GM18499 (cell line): ENCODE results near the gene AEN.

Source experiments
- ATAC-seq: cut with Tn5 transposase; IDR thresholded peaks from one replicate; pipeline ENCODE4 v1.9.1; 2021; ENCODE audit warnings: moderate number of reproducible peaks; ENCODE audit not compliant: insufficient read depth, unreplicated experiment

AEN gene

GRCh38 chr15:88661761-88662556 is 40.8 kb downstream of the AEN start:
- no peak for ATAC-seq

GRCh38 chr15:88663141-88663621 is 42.0 kb downstream of the AEN start:
- no peak for ATAC-seq

DNA sequence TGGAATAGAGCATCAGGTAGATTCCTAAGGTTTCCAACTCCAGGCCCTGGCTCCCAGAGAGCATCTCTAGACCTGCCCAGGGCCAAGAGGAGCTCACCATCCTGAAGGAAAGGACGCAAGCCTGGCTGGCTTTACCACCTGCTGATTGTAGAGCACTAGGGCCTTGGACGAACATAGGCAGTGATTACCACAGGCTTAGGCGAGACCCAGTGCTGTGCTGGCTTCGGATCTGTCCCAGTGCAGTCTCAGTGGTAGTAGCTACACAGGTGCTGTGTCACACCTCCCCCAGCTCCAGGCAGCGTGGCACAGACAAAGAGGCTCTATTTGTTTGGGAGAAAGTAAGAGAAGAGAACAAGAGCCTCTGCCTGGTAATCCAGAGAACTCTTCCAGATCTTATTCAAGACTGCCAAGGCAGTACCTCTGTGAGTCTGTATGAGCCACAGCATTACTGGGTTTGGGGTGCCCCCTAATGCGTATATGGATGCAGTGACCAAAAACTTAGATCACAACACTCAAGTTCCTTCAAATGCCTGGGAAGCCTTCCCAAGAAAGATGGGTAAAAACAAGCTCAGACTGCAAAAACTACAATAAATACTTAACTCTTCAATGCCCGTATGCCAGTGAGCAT is 43.1 kb downstream of the AEN start:
- ATAC-seq: no peak

- ATAC-seq: no peak
These were observed 53.5 kb downstream of the AEN start for GRCh38 chr15:88674661-88675060.

- ATAC-seq: no peak
These were observed 57.6 kb downstream of the AEN start for GRCh38 chr15:88678755-88679154.

DNA sequence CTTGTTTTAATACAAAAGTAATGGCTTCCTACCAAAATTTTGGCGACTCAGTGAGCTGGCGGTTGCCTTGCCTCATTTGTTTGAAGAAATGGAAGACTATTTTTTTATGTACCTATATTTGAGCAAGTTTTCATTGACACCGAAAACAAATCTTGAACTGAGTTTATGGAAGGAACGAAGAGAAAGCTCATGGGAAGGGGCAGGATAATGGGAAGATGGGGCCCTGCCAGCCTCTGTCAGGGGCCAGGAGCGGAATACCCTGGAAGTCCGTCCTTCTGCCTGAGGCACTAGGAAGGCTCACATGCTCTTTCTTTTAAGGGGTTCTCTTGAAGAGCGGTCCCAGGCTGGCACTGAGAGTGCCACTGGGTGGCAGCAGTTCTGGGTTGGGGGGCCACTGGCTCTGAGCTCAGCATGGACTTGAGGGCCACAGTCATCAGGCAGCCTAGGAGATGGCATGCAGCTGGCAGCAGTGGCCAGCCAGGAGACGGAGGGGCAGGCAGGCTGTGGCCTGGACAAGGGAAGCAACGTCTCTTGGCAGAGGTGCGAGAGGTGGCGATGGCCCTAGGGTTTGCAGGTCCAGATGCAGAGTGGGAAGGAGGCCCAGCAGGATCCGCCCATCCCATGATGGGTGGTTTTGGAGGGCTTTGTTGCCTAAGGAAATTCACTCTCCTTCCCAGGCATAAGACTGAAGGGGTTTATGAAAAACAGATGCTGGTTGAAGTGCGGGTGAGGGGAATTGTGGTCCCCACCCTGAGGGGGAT is 59.3 kb downstream of the AEN start:
- no peak for ATAC-seq

DNA sequence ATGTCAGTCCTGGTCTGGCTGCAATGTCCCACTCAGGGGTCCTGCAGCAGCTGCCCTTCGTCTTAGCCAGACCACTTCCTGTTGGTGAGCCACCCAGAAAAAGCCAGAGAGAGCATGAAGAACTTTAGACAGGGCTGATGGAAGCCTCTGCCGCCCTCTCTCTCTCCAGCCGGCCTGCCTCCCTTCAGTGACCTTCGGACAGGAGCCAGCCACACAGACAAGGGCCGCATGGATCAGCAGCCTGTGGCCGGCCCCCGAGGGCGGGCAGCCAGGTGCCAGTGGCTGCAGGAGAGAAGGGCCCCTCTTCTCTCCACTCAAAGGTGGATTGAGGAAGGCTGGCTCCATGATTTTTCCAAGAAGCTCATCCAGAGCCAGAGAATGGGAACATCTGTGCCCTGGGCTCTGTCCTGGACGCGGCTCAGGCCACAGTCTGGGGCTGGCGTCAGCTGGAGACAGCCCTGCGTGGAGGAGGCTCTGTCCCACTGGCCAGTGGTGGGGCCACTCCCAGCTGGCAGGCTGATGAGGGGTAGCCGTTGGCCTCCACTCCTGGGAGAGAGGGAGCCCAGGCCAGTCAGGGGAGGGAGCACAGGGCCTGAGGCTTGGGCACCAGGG is 60.6 kb downstream of the AEN start:
- no peak for ATAC-seq
